Stimulated activated CD4-positive, alpha-beta T cell treated with anti-CD3 and anti-CD28 coated beads, Interleukin-15, amount 100 ng/mL, for 1 hour (primary cell): Measurements from ENCODE around the gene SEC16A.
"Not testable (repeated sequence)": the region's sequence is repeated elsewhere in the genome, so short reads cannot be mapped to it uniquely, and the experiment has no call there.

Experiments used
- DNase-seq, 2 donors: peaks; one replicate each; pipeline ENCODE4 v3.0.0-alpha.2; 2020; ENCODE audit warnings: low read depth in 1 of 2, low spot score in 1 of 2

SEC16A gene

GRCh38 chr9:136441191-136441680 lies 41.6 kb downstream of the SEC16A start:
- no peak for DNase-seq

GRCh38 chr9:136439481-136440408 lies 43.1 kb downstream of the SEC16A start, which contains the start of gene INPP5E:
INPP5E (minus strand) TSS chr9:136439845; CDS start chr9:136439419, 426 bp downstream.
- DNase-seq, result peak; percentile 76 to 87

GRCh38 chr9:136438548-136439480 lies 44.0 kb downstream of the SEC16A start:
- DNase-seq, result peak; percentile 34 to 49

GRCh38 chr9:136437839-136438547 lies 44.8 kb downstream of the SEC16A start:
- DNase-seq, result no peak

- no peak for DNase-seq
Observed at GRCh38 chr9:136437430-136437829, 45.4 kb downstream of the SEC16A start.

GRCh38 chr9:136436055-136436634 lies 46.7 kb downstream of the SEC16A start:
- DNase-seq, result no peak

GRCh38 chr9:136434580-136435169 lies 48.2 kb downstream of the SEC16A start:
- no peak for DNase-seq

GRCh38 chr9:136433849-136434579 lies 48.8 kb downstream of the SEC16A start:
- DNase-seq, result no peak

GRCh38 chr9:136433043-136433715 lies 49.7 kb downstream of the SEC16A start:
- no peak for DNase-seq

GRCh38 chr9:136432591-136432990 lies 50.2 kb downstream of the SEC16A start:
- DNase-seq, result no peak

GRCh38 chr9:136431782-136432350 lies 51.0 kb downstream of the SEC16A start:
- DNase-seq, result no peak

GRCh38 chr9:136430588-136431234 lies 52.1 kb downstream of the SEC16A start:
- DNase-seq, result no peak

- no peak for DNase-seq
Observed at GRCh38 chr9:136429683-136430491, 53.0 kb downstream of the SEC16A start.

GRCh38 chr9:136429075-136429628 lies 53.7 kb downstream of the SEC16A start:
- DNase-seq, result no peak

- DNase-seq, result no peak
Observed at GRCh38 chr9:136426787-136427186, 56.1 kb downstream of the SEC16A start.

GRCh38 chr9:136425367-136425766 lies 57.5 kb downstream of the SEC16A start:
- DNase-seq, result not testable (repeated sequence)
